Activated CD8-positive, alpha-beta memory T cell treated with anti-CD3 and anti-CD28 coated beads for 48 hours (primary cell): ENCODE data around the gene TLCD1.
"Not testable (repeated sequence)": the region's sequence is repeated elsewhere in the genome, so short reads cannot be mapped to it uniquely, and the experiment has no call there.

Source experiments
- DNase-seq, 3 experiments: peaks; one replicate each; pipeline ENCODE4 v3.0.0-alpha.2; 2020; ENCODE audit warnings: low read depth in 2 of 3, low spot score in 2 of 3

TLCD1 gene

DNA sequence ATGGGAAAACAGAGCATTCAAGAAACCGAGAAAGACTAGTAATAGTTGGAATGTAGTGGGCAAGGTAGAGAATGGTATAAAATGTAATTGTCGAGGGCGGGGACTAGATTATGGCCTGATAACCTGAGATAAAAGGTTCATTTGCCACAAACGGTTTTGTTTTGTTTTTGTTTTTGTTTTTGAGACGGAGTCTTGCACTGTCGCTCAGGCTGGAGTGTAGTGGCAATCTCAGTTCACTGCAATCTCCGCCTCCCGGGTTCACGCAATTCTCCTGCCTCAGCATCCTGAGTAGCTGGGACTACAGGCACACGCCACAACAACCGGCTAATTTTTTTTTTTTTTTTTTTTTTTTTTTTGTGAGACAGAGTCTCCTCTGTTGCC is 3.9 kb upstream of the TLCD1 start:
- no peak for DNase-seq

DNA sequence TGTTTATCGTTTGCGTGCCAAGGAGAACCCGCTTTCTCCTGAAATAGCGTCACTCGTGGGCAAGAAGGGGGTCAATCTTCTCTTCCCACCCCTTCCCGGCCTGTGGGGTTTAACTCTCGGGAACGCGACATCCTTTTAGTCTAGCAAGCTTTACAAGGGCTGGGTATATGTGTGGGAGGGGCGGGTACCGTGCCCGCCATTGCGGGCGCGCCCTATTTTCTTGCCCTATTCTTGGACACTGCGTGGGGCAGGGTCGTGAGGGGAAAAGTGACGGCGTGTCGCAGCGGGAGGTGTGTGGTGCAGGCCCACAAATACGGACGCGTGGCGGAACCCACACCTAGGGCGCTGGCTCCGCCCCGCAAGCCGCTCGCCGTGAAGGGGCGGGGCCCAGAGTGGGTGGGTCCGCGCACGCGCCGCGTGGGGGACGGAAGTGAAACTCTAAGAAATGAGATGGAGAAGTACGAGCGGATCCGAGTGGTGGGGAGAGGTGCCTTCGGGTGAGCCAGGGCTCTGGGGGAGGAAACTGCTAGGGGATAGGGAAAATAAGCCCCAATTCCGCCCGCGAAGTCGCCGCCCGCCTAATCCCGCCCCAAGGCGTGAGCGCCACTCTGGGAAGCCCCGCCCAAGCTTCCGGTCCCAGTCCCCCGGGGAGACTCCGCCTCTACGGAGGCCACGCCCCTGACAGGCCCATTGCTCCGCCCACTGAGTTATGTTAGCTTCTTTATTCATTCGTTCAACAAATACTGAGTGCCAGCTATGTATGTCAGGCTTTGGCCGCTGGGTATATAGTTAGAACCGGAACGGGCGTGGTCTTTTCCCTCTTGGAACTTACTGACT is 2.5 kb upstream of the TLCD1 start, which contains the start of gene NEK8:
TSS of gene NEK8 (plus strand) at position 425 of the 837 bp plus-strand sequence. CDS start at position 451, 26 bp downstream.
- peak; percentile 89 to 97 (median 92) for DNase-seq

- DNase-seq: peak in 2 of 3 experiments; percentile 88 to 92
Measured at GRCh38 chr17:28726627-28727491, 826 bp upstream of the TLCD1 start.

DNA sequence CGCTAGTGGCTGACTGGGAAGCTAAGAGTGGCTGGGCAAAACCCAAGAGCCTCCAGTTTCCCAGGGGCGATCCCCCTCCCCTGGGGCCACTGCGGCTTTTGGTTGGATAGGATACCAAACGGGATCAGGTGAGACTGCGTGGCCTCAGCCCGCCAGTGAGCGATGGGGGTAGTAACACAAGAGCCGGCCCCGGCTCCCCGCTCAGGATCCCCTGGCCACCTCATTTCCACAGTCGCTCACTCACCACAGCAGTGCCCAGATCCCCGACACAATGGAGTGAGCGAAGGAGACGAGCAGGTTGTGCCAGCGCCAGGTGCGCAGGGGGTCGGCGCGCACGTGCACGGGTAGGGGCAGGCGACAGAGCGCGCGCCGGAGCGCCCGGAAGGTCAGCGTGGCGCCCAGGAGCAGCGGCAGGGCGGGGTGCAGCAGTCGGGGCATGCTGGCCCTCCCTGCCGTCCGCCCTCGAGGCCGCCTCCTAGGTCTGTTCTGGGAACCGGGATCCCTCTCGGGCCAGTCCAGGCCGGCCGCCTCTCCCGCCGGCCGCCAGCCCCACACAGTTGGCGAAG is 290 bp downstream of the TLCD1 start:
- no peak for DNase-seq

- DNase-seq: peak in 1 of 3 experiments; percentile 46
Measured at GRCh38 chr17:28725166-28725659, 820 bp downstream of the TLCD1 start.

- DNase-seq: no peak
Measured at GRCh38 chr17:28724500-28725165, 1.4 kb downstream of the TLCD1 start.

GRCh38 chr17:28723836-28724499 is 2.1 kb downstream of the TLCD1 start:
- DNase-seq: not testable (repeated sequence)

DNA sequence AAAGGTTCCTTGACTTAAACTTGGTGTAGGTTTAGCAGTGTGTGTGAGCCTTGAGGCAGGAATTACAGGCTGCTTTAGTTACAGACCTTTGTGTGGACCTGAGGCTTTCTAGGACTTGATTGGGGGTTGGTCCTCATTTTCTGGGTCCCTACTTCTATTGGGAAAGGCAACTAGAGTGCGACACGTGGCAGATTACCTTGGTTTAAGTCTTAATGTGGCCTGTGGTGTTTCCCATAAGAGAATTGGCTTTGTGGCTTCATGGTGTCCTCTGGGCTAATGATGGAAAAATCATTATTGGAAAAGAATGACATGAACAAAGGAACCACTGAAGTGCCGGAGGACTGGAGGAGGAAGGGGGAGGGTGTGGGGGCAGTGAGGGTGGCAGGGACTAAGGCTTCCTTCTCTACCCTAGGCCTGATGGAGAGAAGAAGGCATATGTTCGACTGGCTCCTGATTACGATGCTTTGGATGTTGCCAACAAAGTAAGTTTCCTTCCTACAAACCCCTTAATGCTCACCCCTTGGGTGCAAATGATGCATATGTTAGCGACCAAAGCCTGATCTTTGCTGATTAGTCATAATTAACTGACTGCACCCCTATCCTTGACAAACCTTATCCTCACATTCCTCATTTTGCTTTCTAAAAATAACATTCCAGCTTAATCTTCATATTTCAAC is 2.7 kb downstream of the TLCD1 start:
- no peak for DNase-seq

GRCh38 chr17:28722417-28723158 is 3.4 kb downstream of the TLCD1 start:
- no peak for DNase-seq

- DNase-seq: not testable (repeated sequence)
Measured at GRCh38 chr17:28720997-28721329, 5.1 kb downstream of the TLCD1 start.

DNA sequence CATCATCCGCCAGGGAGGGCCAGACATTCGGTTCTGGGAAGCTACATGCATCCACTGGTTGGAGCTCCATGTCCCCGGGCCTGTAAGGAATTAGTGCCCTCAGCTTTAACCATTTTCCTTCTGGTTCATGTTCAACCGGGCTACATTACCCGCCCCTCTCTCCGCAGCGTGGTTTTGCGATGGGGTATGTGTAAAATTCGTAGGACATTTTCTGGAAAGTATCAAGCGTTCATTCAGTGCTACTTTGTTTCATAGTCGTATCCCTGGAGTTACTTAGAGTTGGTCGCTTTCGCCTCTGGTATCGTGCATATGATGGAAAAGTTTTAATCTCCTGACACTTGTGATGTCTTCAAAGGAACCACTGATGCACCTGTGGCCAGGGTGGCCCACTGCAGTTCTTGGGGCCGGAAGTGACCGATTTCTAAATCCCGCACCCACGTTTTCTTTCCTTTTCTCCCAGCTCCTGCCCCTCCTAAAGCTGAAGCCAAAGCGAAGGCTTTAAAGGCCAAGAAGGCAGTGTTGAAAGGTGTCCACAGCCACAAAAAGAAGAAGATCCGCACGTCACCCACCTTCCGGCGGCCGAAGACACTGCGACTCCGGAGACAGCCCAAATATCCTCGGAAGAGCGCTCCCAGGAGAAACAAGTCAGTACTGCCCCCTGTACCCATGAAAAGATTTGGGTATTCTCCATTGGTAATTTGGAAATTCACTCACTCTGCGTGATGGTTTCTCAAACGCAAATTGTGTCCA is 5.6 kb downstream of the TLCD1 start:
- DNase-seq: peak in 1 of 3 experiments; percentile 44

- DNase-seq: no peak
Measured at GRCh38 chr17:28719021-28719433, 7.0 kb downstream of the TLCD1 start.

DNA sequence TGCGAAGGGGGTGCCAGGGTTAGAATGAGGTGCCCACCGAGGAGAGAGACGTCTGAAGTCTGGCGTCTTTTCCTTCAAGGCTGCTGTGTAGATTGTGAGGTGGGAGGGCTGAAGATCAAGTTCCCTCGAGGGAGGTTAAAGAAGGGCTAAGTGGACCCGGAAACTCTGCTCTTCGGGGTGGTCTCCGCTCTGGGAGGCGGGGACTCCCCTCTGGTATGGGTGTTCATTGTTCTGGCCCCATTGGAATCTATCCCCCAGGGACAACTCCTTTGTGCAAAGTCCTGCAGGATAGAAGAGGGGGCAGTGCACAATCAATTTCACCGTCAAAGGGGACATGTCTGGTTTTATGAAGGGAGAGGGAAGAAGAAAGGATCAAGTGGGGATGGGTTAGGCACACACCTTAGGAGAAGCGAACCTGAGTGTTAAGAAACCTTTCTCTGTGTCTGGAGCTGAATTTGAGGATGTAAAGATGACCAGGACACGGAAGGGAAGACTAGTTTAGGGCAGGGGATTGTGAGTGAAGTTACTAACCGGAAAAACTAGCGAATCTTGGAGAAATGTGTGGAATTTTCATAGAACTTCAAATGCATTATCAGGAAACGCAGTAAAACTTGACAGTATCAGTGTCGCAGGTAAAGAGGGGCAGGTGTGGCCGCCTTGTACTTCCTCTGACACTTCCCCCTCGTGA is 7.6 kb downstream of the TLCD1 start:
- DNase-seq: no peak

- DNase-seq: no peak
Measured at GRCh38 chr17:28717578-28718332, 8.3 kb downstream of the TLCD1 start, which contains the start of gene RAB34. Gene RAB34 (minus strand): TSS chr17:28717868. CDS start chr17:28717266, 602 bp downstream.

DNA sequence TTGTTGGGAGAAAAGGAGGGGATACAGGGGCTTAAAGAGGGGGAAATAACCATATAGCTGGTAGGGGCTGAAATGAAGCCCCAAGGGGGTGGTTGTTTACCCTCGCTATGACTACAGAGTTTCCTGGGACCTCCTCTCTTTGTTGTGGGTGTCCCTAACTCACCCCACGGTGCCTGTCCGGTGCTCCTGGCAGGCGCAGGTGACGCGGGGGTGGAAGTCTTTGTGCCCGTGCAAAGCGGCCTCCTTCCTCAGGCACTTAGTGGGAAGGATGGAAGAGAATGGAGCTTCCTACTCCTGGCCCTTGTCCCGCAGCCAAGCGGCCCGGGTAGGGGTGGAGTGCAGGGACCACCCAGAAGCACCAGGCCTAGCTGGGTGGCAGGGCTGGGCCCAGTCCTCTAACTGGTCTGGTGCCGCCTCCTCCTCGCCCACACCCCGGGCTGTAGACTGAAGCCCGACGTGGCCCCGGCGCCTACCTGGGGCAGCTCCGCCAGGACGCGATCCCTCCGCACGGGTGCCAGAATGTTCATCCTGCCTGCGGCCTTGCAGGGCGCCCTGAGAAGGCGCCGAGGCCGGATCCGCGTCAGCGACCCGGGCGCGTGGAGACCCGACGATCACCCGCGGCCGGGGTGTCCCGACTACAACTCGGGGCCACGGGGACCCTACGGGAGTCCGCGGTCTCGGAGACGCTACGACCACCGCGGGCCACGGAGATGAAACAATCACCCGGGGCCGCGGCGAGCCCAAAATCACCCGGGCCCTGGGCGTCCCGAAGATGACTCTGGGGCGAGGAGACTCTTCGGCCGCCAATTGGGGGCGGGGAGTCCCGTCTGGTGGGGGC is 9.1 kb downstream of the TLCD1 start:
- no peak for DNase-seq

- no peak for DNase-seq
Measured at GRCh38 chr17:28715217-28715616, 10.8 kb downstream of the TLCD1 start.
